K562 (cell line): ENCODE results near the gene OXSR1. TPM values are rescaled to one million over a fixed set of nuclear protein-coding genes. Genes with fewer than 3 reads are reported as not detected.

Experiments used
- ATAC-seq: fragments of 200-7000 bp; cut with Tn5 transposase; 3 replicates; pipeline ENCODE4 v1.9.1; 2020; ENCODE audit warnings: moderate library complexity
- BruUV-seq: library from RNA; stranded (reverse); fragments of 400-500 nt; replicated peaks from 2 replicates; lab custom pipeline; 2021; lab: Mats Ljungman, UMichigan
- CTCF ChIA-PET: fragments of 300-600 bp; formaldehyde crosslinking; extraction: SDS; loops from one replicate; lab custom pipeline; 2021; ENCODE audit warnings: low intra/inter-chr PET ratio; lab: Yijun Ruan, JAX
- POLR2A ChIA-PET: fragments of 300-600, 350-650 bp; sonication (Branson Sonifier 250); formaldehyde crosslinking; extraction: SDS; loops from one replicate; lab custom pipeline; 2021; ENCODE audit warnings: antibody characterized with exemption, inconsistent platforms; lab: Yijun Ruan, JAX
- DNase-seq, 4 experiments: peaks; one replicate each; pipeline versions ENCODE4 v3.0.0 to v3.0.0-alpha.2; 2011 to 2018; ENCODE audit warnings: low spot score in 3 of 4, mixed read lengths in 3 of 4; ENCODE audit errors: extremely low read depth in 1 of 4
- FAIRE-seq: peaks from 2 replicates; lab custom pipeline; 2011; peaks lifted over from hg19 to GRCh38; lab: Jason Lieb, UNC
- H2AFZ ChIP-seq: 2 replicates; pipeline ENCODE4 v1.6.0; 2011; ENCODE audit warnings: low read depth, low read length, control low read depth, inconsistent platforms
- H3K27ac ChIP-seq: fragments of 200-600 bp; 3 replicates; pipeline ENCODE4 v1.8.0; 2011; ENCODE audit warnings: low read depth, mild to moderate bottlenecking, control low read depth, inconsistent platforms, low read length, moderate library complexity, mixed read lengths; ENCODE audit errors: extremely low read depth
- H3K27me3 ChIP-seq, 2 experiments: fragments of 300-600 bp in 1 of 2; 2 replicates in 1 of 2; 3 replicates in 1 of 2; pipeline versions ENCODE4 v1.6.0 to v1.8.0; 2011; ENCODE audit warnings: inconsistent platforms in 2 of 2, low read length in 2 of 2, mild to moderate bottlenecking in 1 of 2, mixed read lengths in 1 of 2, moderate library complexity in 1 of 2; ENCODE audit not compliant: control insufficient read depth in 2 of 2, insufficient read depth in 2 of 2
- H3K36me3 ChIP-seq: fragments of 300-600 bp; 3 replicates; pipeline ENCODE4 v1.8.0; 2011; ENCODE audit warnings: mild to moderate bottlenecking, low read length, inconsistent platforms; ENCODE audit not compliant: control insufficient read depth, insufficient read depth
- H3K4me1 ChIP-seq, 2 experiments: fragments of 200-600 bp in 1 of 2; replicated peaks in 1 of 2; 2 replicates in 1 of 2; 3 replicates in 1 of 2; pipeline versions ENCODE4 v1.5.1 to v1.8.0; 2011; ENCODE audit warnings: inconsistent platforms in 2 of 2, low read length in 2 of 2, mild to moderate bottlenecking in 1 of 2, mixed read lengths in 1 of 2, moderate library complexity in 1 of 2; ENCODE audit not compliant: control insufficient read depth in 2 of 2, insufficient read depth in 2 of 2
- H3K4me2 ChIP-seq: 2 replicates; pipeline ENCODE4 v1.6.1; 2011; ENCODE audit warnings: low read length, control low read depth, inconsistent platforms, mixed read lengths; ENCODE audit not compliant: insufficient read depth
- H3K4me3 ChIP-seq: fragments of 200-600 bp; sonication (generic), shearing (Covaris generic); 2 replicates; pipeline ENCODE4 v1.5.1; 2016; ENCODE audit warnings: control low read depth, inconsistent platforms
- H3K79me2 ChIP-seq: fragments of 200-600 bp; 3 replicates; pipeline ENCODE4 v1.8.0; 2011; ENCODE audit warnings: low read length, inconsistent platforms; ENCODE audit not compliant: control insufficient read depth, insufficient read depth
- H3K9ac ChIP-seq, 2 experiments: 2 replicates each; pipeline versions ENCODE4 v1.6.0 to v1.6.1; 2011; ENCODE audit warnings: low read depth in 2 of 2, low read length in 2 of 2, control low read depth in 1 of 2, inconsistent platforms in 1 of 2, mild to moderate bottlenecking in 1 of 2, mixed read lengths in 1 of 2; ENCODE audit not compliant: insufficient read depth in 1 of 2
- H3K9me1 ChIP-seq: one replicate; pipeline ENCODE4 v1.6.0; 2011; ENCODE audit warnings: inconsistent platforms, mild to moderate bottlenecking, low read length, moderate library complexity; ENCODE audit not compliant: control insufficient read depth, insufficient read depth
- H3K9me3 ChIP-seq: replicated peaks from 2 replicates; pipeline ENCODE4 v1.5.1; 2011; ENCODE audit warnings: low read depth, low read length, inconsistent platforms; ENCODE audit not compliant: control insufficient read depth, insufficient read depth
- H4K20me1 ChIP-seq: replicated peaks from 2 replicates; pipeline ENCODE4 v1.6.1; 2011; ENCODE audit warnings: low read length, inconsistent platforms, mixed read lengths; ENCODE audit not compliant: control insufficient read depth, insufficient read depth
- FOXM1 ChIP-seq, 2 experiments: fragments of 450-650 bp in 1 of 2; sonication (generic) in 1 of 2; formaldehyde crosslinking in 1 of 2; IDR thresholded peaks; 2 replicates each; pipeline versions ENCODE4 v1.6.1 to v1.9.0; 2017 to 2022; ENCODE audit warnings: low read depth in 2 of 2, mild to moderate bottlenecking in 2 of 2, missing genetic modification reagents in 1 of 2, moderate library complexity in 1 of 2
- GABPB2 ChIP-seq: fragments of 250-450 bp; sonication (Bioruptor Pico); conservative IDR thresholded peaks from 2 replicates; pipeline ENCODE4 v1.5.1; 2021; ENCODE audit warnings: mild to moderate bottlenecking
- HEY1 ChIP-seq: fragments of 250-450 bp; sonication (Bioruptor Pico); IDR thresholded peaks from 2 replicates; pipeline ENCODE4 v1.5.0; 2020; ENCODE audit warnings: mild to moderate bottlenecking, moderate library complexity, borderline replicate concordance
- KAT8 ChIP-seq: fragments of 450-650 bp; IDR thresholded peaks from 2 replicates; pipeline ENCODE4 v1.6.1; 2016; ENCODE audit warnings: low read depth, mild to moderate bottlenecking
- NFIC ChIP-seq: fragments of 450-650 bp; IDR thresholded peaks from 2 replicates; pipeline ENCODE4 v1.6.1; 2017; ENCODE audit warnings: mild to moderate bottlenecking, inconsistent platforms
- NFIX ChIP-seq: fragments of 250-450 bp; sonication (Bioruptor Pico); IDR thresholded peaks from 2 replicates; pipeline ENCODE4 v1.4.0; 2020; ENCODE audit warnings: low read depth, mild to moderate bottlenecking, moderate library complexity
- NR2F6 ChIP-seq: fragments of 450-650 bp; formaldehyde crosslinking; IDR thresholded peaks from 2 replicates; pipeline ENCODE4 v1.4.0; 2020; ENCODE audit warnings: mild to moderate bottlenecking
- SMAD1 ChIP-seq: fragments of 150-350 bp; IDR thresholded peaks from 2 replicates; pipeline ENCODE4 v1.6.1; 2014; ENCODE audit warnings: low read length, low read depth; ENCODE audit not compliant: partially characterized antibody
- ZNF24 ChIP-seq: fragments of 450-650 bp; IDR thresholded peaks from 2 replicates; pipeline ENCODE4 v1.6.1; 2016
- WGBS: fragments of 100-300 bp; shearing (Covaris generic); methylation state at CpG from one replicate; pipeline ENCODE4 v1.1.6; 2016; ENCODE audit warnings: low coverage, mixed read lengths; ENCODE audit not compliant: insufficient coverage; ENCODE audit errors: missing lambda C conversion rate; 5-methylcytosine and 5-hydroxymethylcytosine counted together
- in situ Hi-C: fragments of 300-500 bp; cut with MboI; formaldehyde crosslinking; loops from 4 replicates; pipeline ENCODE4 v1.15.0; 2018; ENCODE audit warnings: inconsistent platforms, mixed read lengths
- intact Hi-C: fragments of 100-400 bp; cut with micrococcal nuclease; formaldehyde crosslinking; loops from 2 replicates; pipeline ENCODE4 v1.14.2; 2022
- polyA plus RNA-seq, 8 experiments: library from polyadenylated mRNA; depleted of rRNA in 4 of 8; stranded (reverse) in 5 of 8; unstranded in 3 of 8; fragments of >200 nt; fragmentation: Nextera tagmentation in 2 of 8; fragmentation: Illumina TruSeq in 1 of 8; extraction: Ambion mirVana in 2 of 8; extraction: Trizol in 1 of 8; gene quantifications; 2 replicates each; pipeline versions ENCODE4 v1.2.1 to v1.2.3, GENCODE V29; 2011 to 2014; ENCODE audit warnings: inconsistent platforms in 1 of 8, missing spikeins in 1 of 8
- total RNA-seq, 7 experiments: library from RNA; depleted of rRNA in 6 of 7; stranded (reverse); fragments of >200 nt in 6 of 7; fragmentation: Illumina TruSeq in 2 of 7; extraction: Trizol in 2 of 7; gene quantifications; 2 replicates each; pipeline versions ENCODE4 v1.2.1 to v1.2.3, GENCODE V29; 2011 to 2021; ENCODE audit warnings: low replicate concordance in 1 of 7

The OXSR1 gene
- total and polyA plus RNA-seq, 9 of the 15 experiments (the other 6 are each of a cell fraction or from before 2014, with no cell fraction given), result 15.7 to 87.6 (median 48.7) TPM

DNA sequence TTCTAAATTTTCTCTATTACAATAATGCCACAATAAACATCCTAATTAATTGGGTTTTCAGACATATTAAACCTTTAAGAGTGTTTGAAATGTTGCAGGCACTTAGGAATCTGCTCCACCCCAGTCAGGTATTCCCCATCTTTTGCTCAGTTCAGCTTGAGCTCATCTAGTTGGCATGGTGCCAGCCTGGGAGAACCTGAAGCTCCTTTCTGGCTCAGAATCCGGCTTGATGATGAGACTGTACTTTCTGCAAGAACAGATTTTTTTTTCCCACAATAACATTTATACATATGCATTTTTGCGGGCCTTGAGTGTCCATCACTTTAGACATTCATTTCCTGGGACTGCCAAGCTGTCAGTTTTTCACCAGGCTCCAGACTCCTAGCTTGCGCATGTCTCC lies 7.7 kb upstream of the OXSR1 start:
- WGBS, result 38% methylated on average over 3 of the region's 3 CpGs
- no peak for FAIRE-seq
- no TSS peak for BruUV-seq
- peak in 1 of 4 experiments; percentile 45 for DNase-seq
- Histone ChIP-seq H4K20me1 (no peaks in the 10 kb centered on the region), H3K36me3 (no peaks in the 10 kb centered on the region), H2AFZ (no peak overlapping the region), H3K79me2 (no peaks in the 10 kb centered on the region), H3K4me1 (peaks cover 0 to 2% of the 10 kb centered on the region in 2 experiments; a peak in 1 of 5 replicates), H3K4me2 (no peak overlapping the region), H3K9ac (no peak overlapping the region), H3K27ac (no peak overlapping the region), H3K27me3 (no peaks in the 10 kb centered on the region), H3K9me1 (no peaks in the 10 kb centered on the region), H3K4me3 (no peak overlapping the region), H3K9me3 (no peaks in the 10 kb centered on the region)
- CTCF ChIA-PET, result no interaction called here
- POLR2A ChIA-PET, result interaction anchor here (1.1 to 2.2 kb wide), 3 partner anchors 8 to 16 kb away, joined by 3 to 8 read pairs (median 5); partner anchors contain the start of gene OXSR1
- TF ChIP-seq SMAD1 (peak; percentile 63), HEY1 (CRISPR knock-in tag) (no peak), KAT8 (no peak), NFIX (CRISPR knock-in tag) (peak; percentile 97), FOXM1 (IDR thresholded peaks at IDR 0.05; ENCODE audit: low read depth) (no peak), FOXM1 (CRISPR knock-in tag; IDR thresholded peaks at IDR 0.05; ENCODE audit: low read depth) (no peak), NFIC (peak; percentile 99), GABPB2 (CRISPR knock-in tag) (no peak), NR2F6 (CRISPR knock-in tag) (no peak), ZNF24 (no peak)
- intact Hi-C loops, result no loop called here
- 0 out of 3 replicates have a peak, but pooled peaks have one; percentile 24 for ATAC-seq
- in situ Hi-C loops, result no loop called here
